MCF 10A (cell line): Measurements from ENCODE around the gene PARD3B. TPM values are rescaled to one million over a fixed set of nuclear protein-coding genes. Genes with fewer than 3 reads are reported as not detected.

Source experiments
- BruUV-seq: library from RNA; stranded (reverse); fragments of 400-500 nt; replicated peaks from 2 replicates; lab custom pipeline; 2021; lab: Mats Ljungman, UMichigan
- CTCF ChIA-PET: fragments of 300-600 bp; sonication (Branson Sonifier 250); formaldehyde crosslinking; extraction: SDS; loops from one replicate; lab custom pipeline; 2021; ENCODE audit warnings: antibody characterized with exemption, inconsistent platforms; lab: Yijun Ruan, JAX
- POLR2A ChIA-PET: fragments of 300-600, 350-650 bp; sonication (Branson Sonifier 250); formaldehyde crosslinking; extraction: SDS; loops from one replicate; lab custom pipeline; 2020; ENCODE audit warnings: antibody characterized with exemption, inconsistent platforms; lab: Yijun Ruan, JAX
- DNase-seq: peaks from one replicate; pipeline ENCODE4 v3.0.0-alpha.2; 2018; ENCODE audit not compliant: unreplicated experiment
- H3K27ac Mint-ChIP-seq: one replicate; pipeline ENCODE4 v1.8.0; 2022; ENCODE audit warnings: mild to moderate bottlenecking, low read depth, mixed read lengths; ENCODE audit not compliant: unreplicated experiment
- H3K27me3 Mint-ChIP-seq: one replicate; pipeline ENCODE4 v1.8.0; 2022; ENCODE audit warnings: mixed read lengths; ENCODE audit not compliant: insufficient read depth, unreplicated experiment
- H3K36me3 Mint-ChIP-seq: one replicate; pipeline ENCODE4 v1.8.0; 2022; ENCODE audit warnings: mild to moderate bottlenecking, moderate library complexity, mixed read lengths; ENCODE audit not compliant: insufficient read depth, unreplicated experiment
- H3K4me1 Mint-ChIP-seq: one replicate; pipeline ENCODE4 v1.8.0; 2022; ENCODE audit warnings: mixed read lengths; ENCODE audit not compliant: insufficient read depth, unreplicated experiment
- H3K4me3 Mint-ChIP-seq: one replicate; pipeline ENCODE4 v1.8.0; 2022; ENCODE audit warnings: mild to moderate bottlenecking, moderate library complexity, mixed read lengths; ENCODE audit not compliant: unreplicated experiment
- H3K9me3 Mint-ChIP-seq: one replicate; pipeline ENCODE4 v1.8.0; 2022; ENCODE audit warnings: mixed read lengths; ENCODE audit not compliant: unreplicated experiment
- intact Hi-C: fragments of 100-400 bp; cut with micrococcal nuclease; formaldehyde crosslinking; loops from 2 replicates; pipeline ENCODE4 v1.14.1; 2022
- total RNA-seq: library from RNA; stranded (reverse); gene quantifications from 2 replicates; pipeline ENCODE4 v1.2.3, GENCODE V29; 2022
- TF ChIP-seq, protein P1 (sequence below): fragments of 200-600 bp; IDR thresholded peaks from one replicate; pipeline ENCODE4 v1.8.0; 2022; ENCODE audit warnings: antibody characterized with exemption, mild to moderate bottlenecking; ENCODE audit not compliant: unreplicated experiment

Gene PARD3B
- total RNA-seq, 1 experiment from 2014 or later = 11.6 TPM

DNA sequence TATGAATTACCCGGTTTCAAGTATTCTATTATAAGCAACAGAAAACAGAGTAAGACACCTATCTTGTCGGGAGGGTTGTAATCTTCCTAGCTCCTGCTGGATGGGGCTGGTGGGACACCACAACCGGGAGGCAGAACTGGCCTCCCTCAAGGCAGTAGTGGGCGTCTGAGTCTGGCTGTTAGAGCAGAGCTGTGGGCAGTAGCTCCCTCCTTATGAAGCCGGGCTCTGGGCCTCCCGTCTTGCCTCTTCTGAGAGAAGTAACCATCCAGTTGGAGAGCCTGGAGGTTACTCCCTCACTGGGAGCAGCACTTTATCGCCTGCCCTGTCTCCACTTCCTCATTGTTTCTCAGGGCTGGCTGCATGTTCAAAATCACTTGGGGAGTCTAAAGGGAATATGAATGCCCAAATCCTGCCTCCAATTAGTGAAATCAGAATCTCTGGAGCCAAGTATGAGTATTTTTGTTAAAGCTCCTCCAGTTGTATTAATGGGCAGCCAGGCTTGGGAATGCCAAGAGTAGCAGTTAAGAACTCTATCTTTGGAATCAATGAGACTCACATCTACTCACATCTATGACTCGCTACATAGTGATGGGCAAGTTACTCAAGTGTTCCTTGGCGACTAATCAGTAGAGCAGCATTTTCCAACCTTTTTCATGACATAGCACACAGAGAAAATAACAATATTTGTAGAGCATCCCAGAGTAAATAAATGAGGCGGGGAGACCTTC is 1109.8 kb downstream of the PARD3B start:
- TF ChIP-seq, protein P1, sequence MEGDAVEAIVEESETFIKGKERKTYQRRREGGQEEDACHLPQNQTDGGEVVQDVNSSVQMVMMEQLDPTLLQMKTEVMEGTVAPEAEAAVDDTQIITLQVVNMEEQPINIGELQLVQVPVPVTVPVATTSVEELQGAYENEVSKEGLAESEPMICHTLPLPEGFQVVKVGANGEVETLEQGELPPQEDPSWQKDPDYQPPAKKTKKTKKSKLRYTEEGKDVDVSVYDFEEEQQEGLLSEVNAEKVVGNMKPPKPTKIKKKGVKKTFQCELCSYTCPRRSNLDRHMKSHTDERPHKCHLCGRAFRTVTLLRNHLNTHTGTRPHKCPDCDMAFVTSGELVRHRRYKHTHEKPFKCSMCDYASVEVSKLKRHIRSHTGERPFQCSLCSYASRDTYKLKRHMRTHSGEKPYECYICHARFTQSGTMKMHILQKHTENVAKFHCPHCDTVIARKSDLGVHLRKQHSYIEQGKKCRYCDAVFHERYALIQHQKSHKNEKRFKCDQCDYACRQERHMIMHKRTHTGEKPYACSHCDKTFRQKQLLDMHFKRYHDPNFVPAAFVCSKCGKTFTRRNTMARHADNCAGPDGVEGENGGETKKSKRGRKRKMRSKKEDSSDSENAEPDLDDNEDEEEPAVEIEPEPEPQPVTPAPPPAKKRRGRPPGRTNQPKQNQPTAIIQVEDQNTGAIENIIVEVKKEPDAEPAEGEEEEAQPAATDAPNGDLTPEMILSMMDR = no peak
- CTCF ChIA-PET = interaction anchor here (0.6 to 1.2 kb wide), 2 partner anchors 21 to 782 kb away, joined by 3 read pairs; no protein-coding TSS in a partner anchor
- intact Hi-C loops = no loop called here
- Mint-ChIP-seq H3K4me1 (peaks cover 26% of the 10 kb centered on the region), H3K27me3 (no peaks in the 10 kb centered on the region), H3K4me3 (no peak overlapping the region), H3K9me3 (no peaks in the 10 kb centered on the region), H3K27ac (no peak overlapping the region), H3K36me3 (peaks cover 4% of the 10 kb centered on the region)
- DNase-seq = peak; percentile 47
- POLR2A ChIA-PET = interaction anchor here (0.7 kb wide), 1 partner anchor 94 kb away, joined by 3 read pairs; no protein-coding TSS in a partner anchor
- no TSS peak for BruUV-seq

DNA sequence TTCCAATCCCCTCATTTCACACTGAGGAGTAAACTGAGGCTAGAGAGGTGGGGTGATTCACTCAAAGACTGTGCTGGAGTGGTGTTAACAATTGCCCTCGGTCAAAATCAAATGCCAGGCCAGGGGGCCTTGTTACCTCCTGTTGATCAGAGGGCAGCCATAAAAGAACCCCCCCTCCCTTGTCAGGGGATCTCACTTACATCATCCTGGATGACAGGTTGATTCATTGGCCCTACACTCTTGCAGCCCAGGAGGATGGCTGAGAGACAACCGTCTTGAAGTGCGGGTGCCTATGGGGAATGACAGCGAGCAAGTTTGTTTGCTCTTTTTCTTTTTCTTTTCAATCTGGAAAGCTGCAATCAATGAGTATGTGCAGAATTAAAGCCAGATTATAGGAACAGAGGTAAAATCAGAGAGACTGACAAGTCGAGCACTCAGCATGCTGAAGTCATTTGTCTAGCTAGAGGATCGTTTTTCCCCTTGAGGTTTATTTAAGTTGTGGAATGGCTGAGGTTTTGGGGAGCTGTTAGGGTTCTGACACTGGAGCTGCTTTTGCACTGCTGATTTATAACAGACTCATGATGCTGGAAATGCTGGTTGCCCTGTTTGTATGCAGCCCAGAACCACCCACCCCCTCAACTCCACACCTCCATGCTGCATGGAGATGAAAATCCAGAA is 1110.6 kb downstream of the PARD3B start:
- intact Hi-C loops = no loop called here
- Mint-ChIP-seq H3K4me1 (peaks cover 27% of the 10 kb centered on the region), H3K9me3 (no peaks in the 10 kb centered on the region), H3K27ac (no peak overlapping the region), H3K36me3 (peaks cover 4% of the 10 kb centered on the region), H3K4me3 (no peak overlapping the region), H3K27me3 (no peaks in the 10 kb centered on the region)
- TF ChIP-seq, protein P1 = no peak
- BruUV-seq = no TSS peak
- CTCF ChIA-PET = interaction anchor here (0.5 to 1.2 kb wide), 2 partner anchors 20 to 589 kb away, joined by 3 read pairs; no protein-coding TSS in a partner anchor
- POLR2A ChIA-PET = no interaction called here
- no peak for DNase-seq

DNA sequence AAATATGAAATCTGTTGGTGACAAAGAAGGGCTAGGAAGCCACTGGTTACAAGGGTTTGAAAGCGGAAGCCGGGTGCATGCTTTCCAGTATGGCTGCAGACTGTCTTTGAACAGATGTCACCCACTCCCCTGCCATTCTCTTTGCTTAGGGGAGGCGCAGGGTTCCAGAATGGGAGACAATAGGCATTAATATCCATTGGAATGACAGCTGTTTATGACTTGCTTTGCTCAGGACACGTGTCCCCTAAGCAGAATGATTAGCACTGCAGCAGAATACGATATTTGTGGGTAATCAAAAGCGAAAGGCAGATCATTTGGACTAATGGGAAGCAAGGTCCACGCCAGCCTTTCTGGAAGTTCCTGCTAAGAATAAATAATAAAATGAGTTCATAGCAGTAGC is 1111.2 kb downstream of the PARD3B start:
- Mint-ChIP-seq H3K4me3 (no peak overlapping the region), H3K27ac (no peak overlapping the region), H3K4me1 (peaks cover 31% of the 10 kb centered on the region), H3K27me3 (no peaks in the 10 kb centered on the region), H3K36me3 (peaks cover 4% of the 10 kb centered on the region), H3K9me3 (no peaks in the 10 kb centered on the region)
- intact Hi-C loops = no loop called here
- no TSS peak for BruUV-seq
- no peak for DNase-seq
- ChIA-PET CTCF (no interaction called here), POLR2A (no interaction called here)
- TF ChIP-seq, protein P1 = no peak

DNA sequence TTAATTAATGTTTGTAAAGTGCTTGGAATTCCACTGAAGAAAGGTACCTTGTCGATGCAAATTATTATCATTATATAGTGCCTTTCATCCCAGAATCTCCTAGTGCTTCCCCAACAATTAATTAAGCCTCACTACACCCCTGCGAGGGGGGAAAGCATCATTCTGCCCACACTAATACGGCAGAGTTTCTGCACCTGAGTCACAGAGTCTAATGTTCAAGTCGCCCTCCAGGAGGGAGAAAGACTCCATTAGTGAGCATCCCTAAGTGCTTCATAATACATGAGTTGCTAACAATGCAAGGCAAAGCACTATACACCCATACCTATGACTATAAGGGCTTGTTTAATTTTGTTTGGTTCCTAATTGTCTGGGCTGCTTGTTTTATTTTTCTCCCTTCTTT is 1111.7 kb downstream of the PARD3B start:
- ChIA-PET CTCF (interaction anchor here (0.6 kb wide), 1 partner anchor 33 kb away, joined by 3 read pairs; no protein-coding TSS in a partner anchor), POLR2A (no interaction called here)
- TF ChIP-seq, protein P1 = no peak
- no TSS peak for BruUV-seq
- Mint-ChIP-seq H3K27me3 (no peaks in the 10 kb centered on the region), H3K9me3 (no peaks in the 10 kb centered on the region), H3K36me3 (peaks cover 4% of the 10 kb centered on the region), H3K4me1 (peaks cover 31% of the 10 kb centered on the region), H3K27ac (no peak overlapping the region), H3K4me3 (no peak overlapping the region)
- intact Hi-C loops = no loop called here
- DNase-seq = no peak
